HG03354 (cell line): Measurements from ENCODE around the gene PRRG2.

Source experiments
- ATAC-seq: cut with Tn5 transposase; IDR thresholded peaks from one replicate; pipeline ENCODE4 v1.9.1; 2021; ENCODE audit warnings: mild to moderate bottlenecking; ENCODE audit not compliant: unreplicated experiment, poor library complexity, severe bottlenecking

Gene PRRG2

DNA sequence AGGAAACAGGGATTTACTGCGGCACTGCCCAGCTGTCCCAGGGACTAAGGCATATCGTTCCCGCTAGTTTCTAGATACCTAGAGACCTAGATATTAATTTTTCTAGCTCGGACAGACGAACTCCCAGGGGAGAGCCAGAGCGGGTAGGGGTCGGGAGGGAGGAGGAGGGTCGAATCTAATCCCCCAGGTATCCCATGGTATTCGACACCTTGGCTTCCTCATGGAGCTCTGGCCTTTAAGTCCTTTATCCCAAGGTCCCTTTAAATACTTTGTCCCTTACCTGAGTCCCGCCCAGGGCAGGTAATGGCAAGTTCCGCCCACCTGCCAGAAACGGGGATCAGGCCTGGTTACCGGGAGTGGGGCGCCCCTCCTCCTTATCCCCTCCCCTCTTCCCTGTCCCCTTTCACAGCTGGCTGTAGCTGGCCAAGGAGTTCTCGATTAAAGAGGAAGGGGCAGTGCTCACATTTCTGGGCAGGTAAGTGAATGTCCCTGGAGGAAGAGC lies at the start of gene PRRG2:
Gene PRRG2 (plus strand): TSS at position 310 of the 502 bp plus-strand sequence. CDS start 1,904 bp downstream, outside the sequence.
- ATAC-seq: peak; percentile 3

DNA sequence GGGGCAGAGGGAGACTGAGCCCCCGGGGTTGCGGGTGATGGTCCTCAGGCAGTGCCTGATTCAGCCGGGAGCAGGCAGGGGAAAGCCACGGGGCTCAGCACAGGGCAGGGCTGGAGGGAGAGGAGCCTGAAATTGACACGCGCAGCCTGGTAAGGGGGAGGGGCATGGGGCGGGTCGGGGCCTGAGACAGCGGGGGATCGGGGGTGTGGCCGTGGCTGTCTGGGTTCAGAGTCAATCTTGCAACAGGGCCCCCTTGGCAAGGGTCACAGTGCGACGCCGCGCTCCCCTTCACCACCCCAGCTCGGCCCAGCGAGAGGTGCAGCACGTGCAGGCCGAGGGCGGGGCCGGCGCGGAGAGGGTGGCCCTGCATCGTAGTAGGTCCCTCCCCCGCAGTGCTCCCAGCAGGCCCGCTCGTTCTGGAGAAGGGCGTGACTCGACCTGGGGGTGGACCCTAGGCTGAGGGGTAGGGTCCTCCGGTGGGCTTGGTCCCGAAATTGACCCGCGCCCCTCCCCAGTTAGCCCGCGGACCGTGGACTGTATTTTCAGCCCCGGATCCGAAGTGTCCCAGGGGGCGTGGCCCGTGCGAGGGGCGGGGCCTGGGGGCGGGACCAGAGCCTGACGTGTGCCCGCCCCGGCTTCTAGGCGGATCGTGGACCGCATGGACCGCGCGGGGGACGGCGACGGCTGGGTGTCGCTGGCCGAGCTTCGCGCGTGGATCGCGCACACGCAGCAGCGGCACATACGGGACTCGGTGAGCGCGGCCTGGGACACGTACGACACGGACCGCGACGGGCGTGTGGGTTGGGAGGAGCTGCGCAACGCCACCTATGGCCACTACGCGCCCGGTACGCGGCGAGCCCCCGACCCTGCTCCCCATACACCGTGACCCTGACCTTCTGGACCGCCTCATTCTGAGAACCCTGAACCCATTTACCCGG lies 47.3 kb upstream of the PRRG2 start:
- ATAC-seq: peak; percentile 77

DNA sequence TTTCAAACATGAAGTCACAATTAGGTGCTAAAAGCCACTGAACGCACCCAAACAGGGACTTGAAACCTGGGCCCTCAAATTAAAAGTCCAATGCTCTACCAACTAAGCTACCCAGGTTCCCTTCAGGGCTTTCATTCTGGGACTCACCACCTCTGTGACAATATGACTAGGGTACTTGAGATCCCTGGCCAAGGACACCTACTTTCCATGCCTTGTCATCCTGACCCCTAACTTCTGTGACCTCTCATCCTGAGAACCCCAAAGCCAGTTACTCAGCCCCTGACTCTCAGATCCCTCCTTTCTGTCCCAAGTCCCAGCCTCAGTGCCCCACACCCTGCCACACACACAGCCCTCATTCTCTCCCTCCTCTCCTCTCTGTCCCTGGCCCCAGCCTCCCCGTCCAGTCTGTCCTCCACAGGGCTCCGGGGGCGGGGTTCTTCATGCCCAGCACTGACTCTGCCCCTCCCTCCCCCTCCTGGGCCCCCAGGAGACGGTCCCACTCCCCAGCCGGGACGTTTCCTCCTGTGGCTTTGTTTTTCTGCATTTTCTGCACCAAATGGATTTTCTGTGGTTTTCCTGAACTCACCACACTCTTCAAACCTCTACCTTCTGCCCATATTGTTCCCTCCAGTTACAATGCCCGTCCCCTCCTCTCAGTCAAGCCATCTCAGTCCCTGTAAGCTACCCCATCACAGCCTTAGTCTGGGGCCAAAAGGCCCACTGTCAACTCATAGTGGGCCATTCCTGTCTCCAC lies 46.3 kb upstream of the PRRG2 start:
- ATAC-seq: no peak

DNA sequence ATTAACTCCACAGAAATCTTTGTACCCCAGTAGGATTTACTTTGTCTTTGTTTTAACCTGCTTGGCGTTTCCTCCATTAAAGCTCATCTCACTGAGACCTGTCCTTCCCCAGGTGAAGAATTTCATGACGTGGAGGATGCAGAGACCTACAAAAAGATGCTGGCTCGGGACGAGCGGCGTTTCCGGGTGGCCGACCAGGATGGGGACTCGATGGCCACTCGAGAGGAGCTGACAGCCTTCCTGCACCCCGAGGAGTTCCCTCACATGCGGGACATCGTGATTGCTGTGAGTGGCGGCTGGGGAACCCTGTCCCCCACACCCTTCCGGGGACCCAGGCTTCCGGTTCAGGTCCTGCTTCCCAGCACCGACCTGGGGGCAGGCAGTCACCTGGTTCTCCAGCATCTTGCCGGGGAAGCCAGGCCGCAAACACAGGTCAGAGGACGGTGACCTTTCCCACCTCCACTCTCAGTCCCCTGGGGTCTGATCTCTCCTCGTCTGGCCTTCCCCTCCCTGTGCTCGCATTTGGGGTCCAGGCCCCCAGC lies 44.1 kb upstream of the PRRG2 start:
- no peak for ATAC-seq

DNA sequence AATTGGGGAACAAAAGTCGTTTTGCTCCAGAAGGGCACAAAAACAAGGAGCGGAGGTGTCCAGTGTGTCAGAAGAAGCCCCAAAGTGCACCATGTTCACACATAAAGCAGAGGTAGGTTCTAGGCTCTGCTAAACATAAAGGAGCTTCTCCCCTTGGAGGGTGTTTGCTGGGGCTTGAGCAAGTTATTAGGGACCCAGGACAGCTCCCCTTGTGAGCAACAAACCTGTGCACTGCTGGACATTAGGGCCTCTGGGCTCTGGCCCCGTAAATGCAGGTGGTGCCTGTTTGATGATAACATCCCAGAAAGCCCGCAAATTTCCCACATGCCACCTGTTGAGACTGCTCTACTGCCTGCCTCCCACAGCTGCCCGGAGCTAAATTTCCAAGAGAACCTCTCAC lies 42.5 kb upstream of the PRRG2 start:
- ATAC-seq: no peak

DNA sequence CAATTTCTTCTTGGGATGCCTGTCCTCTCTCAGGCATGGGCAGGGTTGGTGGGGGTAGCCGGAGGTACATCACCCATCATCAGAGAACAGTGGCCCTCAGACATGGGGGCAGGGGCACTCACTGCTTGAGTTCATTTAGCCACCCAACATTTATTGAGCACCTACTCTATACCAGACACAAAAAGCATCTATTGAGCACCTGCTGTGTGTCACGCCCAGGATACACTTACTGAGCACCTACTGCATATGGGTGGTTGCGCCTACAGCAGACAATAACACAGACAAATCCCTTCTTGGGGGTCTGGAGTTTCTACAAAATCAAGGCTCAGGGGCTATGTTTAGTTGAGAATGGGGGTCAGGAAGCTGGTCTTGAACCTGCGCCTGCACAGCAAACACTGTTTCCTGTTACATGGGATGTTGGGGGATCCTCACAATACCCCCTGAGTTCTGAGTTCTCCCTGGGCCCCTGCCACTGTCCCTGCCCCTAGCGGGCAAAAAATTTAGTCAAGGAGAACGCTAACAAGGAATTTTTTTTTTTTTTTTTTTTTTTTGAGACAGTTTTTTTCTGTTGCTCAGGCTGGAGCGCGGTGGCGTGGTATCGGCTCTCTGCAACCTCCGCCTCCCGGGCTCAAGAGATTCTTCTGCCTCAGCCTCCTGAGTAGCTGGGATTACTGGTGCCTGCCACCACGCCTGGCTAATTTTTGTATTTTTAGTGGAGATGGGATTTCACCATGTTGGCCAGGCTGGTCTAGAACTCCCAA lies 41.7 kb upstream of the PRRG2 start:
- no peak for ATAC-seq

DNA sequence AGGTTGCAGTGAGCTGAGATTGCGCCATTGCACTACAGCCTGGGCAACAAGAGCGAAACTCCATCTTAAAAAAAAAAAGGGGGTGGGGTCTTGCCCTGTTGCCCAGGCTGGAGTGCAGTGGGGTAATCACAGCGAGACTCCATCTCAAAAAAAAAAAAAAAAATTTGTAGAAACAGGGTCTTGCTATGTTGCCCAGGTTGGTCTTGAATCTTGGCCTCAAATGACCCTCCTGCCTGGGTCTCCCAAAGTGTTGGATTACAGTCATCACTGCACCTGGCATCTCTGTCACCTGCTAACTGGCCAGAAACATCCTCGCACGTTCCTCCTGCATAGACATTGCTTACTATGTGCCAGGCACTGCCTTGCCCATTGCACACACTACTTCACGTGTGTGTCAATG lies 39.2 kb upstream of the PRRG2 start:
- no peak for ATAC-seq

DNA sequence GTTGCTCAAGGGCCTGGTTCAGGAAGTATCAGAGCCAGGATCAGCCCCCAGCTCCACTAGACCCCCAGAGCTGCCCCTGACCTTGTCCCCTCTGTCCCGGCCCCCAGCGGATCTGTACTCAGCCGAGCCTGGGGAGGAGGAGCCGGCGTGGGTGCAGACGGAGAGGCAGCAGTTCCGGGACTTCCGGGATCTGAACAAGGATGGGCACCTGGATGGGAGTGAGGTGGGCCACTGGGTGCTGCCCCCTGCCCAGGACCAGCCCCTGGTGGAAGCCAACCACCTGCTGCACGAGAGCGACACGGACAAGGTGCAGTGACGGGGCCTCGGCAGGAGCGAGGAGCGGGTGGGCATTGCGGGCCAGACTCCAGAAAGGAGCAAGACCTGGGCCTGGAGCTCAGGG lies 38.7 kb upstream of the PRRG2 start:
- no peak for ATAC-seq

DNA sequence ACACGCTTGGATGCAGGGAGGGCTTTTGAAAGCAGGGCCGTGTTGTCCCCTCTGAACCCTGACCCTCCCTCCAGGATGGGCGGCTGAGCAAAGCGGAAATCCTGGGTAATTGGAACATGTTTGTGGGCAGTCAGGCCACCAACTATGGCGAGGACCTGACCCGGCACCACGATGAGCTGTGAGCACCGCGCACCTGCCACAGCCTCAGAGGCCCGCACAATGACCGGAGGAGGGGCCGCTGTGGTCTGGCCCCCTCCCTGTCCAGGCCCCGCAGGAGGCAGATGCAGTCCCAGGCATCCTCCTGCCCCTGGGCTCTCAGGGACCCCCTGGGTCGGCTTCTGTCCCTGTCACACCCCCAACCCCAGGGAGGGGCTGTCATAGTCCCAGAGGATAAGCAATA lies 38.1 kb upstream of the PRRG2 start:
- no peak for ATAC-seq

DNA sequence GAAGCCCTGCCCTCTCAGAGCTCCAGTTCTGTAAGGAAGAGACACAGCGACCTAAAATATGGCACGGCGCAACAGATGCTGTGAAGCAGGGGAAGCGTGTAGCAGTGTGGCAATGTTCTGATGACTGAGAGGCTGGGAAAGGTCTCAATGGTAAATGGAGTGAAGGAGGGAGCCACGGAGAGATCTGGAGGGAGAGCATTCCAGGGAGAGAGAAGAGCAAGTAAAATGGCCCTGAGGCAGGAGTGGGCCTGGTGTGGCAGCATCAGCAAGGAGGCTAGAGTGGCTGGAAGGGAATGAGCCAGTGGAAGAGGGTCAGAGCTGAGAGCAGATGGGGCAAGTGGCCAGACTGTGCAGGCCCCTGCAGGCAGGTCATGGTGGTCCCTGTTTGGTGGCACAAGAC lies 37.0 kb upstream of the PRRG2 start:
- no peak for ATAC-seq

DNA sequence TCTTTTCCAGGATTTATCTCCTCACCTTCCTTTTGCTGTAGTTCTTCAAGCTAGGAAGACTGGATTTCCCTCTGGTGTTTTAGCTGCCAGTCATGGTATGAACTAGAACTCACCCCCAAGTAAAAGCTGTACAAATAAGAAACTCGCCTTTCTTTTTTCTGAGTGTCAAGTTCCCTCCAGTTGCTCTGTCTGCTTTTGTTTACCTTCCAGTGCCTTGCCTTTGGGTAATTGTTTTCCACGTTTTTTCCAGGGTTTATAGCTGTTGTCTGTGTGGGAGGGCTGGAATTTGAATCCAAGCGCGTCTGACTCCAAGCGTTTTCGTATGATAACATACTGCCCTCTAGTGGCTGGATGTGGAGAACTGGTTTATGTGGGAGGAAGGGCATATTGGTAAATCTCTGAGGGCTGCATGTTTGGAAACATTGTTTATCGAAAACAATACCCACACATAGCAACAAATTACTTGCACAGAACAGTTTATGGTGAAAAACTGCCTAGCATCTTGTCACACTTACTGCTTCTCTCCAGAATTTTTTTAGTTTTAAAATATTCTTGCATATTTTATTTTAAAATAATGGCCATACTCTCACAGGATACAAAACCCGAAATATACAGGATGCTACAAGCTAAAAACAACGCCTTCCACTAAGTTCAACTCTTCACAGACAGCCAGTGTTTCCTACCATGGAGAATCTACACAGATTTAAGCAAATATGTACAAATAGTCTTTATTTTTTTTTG lies 34.1 kb upstream of the PRRG2 start:
- ATAC-seq: no peak

DNA sequence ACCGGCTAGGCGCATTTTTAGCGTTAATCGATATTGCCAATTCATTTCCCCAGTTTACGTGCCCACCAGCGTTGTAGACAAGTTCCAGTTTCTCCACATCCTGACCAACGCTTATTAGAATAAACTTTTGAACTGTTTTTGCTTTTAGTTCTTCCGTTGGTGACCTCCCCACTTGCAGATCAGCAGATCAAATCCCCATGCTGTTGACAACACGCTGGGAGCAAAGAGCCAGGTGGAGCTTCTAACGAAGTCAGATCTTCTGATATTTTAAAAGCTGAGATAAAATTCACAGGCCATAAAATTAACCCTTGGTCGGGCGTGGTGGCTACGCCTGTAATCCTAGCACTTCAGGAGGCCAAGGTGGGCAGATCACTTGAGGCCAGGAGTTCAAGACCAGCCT lies 32.1 kb upstream of the PRRG2 start:
- ATAC-seq: no peak

DNA sequence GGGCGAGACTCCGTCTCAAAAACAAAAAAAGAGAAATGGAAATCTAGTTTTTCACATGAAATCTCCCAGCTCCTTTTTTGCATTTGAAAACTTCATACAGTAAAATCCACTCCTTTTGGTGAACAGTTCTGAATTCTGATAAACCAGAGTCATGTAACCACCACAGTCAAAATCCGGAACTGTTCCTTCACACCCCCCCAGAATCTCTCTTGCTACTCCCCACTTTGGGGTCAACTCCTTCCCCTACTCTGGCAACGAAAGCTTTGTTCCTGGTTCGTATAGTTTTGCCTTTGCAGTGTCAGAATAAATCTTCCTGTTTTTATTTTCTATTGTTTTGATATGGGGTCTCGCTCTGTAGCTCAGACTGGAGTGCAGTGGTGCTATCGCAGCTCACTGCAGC lies 29.6 kb upstream of the PRRG2 start:
- no peak for ATAC-seq

DNA sequence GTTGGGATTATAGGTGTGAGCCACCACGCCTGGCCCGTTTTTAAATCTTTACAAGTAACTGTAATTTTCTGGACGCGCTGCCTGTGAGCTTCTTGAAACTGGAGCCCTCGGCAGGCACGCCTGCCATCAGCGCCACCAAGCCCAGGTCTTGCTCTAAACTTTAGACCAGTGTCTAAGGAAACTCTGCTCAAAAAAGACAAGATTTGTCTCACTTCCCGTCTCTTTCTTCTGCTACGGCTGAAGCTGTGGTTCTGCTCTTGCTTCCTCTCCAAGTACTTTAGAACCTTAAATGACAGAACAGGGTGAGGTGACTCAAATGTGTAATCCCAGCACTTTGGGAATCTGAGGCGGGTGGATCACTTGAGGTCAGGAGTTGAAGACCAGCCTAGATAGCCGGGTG lies 28.4 kb upstream of the PRRG2 start:
- ATAC-seq: no peak

DNA sequence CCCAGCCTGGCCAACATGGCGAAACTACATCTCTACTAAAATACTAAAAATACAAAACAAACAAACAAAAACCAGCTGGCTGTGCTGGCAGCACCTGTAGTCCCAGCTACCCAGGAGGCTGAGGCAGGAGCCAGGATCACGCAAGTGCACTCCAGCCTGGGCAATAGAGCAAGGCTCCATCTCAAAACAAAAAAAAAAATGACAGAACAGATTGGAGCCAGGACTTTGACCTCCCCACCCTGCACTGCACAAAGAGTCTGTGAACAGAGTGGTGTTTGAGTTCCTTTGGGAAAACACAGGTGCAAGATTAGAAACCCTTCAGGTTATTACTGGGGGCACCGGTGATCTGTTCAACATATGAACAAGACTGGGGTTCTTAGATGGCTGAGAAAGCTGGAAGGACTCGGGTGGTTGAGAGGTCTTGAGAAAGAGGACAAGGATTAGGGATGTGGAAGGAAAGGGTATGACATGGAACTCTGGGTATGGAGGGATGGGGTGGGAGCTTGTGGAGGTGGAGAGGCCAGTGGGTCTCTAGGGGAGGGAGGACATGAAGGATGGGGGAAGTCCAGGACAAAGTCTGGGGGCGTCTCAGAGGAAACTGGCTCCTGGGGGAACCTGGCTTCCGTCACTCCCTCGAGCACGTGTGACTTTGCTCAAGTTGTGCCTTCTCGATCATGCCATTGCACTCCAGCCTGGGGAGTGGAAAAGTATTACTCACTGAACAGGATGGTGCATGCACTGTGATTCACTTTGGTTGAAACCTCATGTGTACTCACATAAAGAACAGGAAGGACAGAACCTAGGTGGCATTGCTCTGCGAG lies 27.5 kb upstream of the PRRG2 start:
- ATAC-seq: no peak

DNA sequence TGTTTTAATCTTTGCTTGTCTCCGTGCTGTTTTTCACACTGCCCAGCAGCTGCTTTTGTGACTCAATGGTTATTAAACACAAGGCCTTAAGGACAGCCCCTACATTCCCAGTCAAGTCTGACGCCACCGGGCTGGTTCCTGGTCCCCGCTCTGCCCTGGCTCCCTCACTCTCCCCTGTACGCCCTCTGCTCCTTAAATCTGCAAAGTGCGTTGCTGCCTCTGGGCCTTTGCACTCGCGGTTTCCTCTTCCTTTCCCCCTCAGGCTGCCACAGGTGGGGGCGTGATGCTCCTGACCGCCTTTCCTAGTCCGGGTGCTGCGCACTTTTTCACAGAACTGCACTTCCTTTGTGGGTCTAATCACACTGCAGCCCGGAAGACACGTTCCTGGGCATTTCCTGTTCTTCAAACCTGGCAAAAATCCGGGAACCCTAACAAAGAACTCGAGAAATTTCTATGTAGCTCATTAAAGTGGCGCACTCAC lies 26.4 kb upstream of the PRRG2 start:
- ATAC-seq: no peak

DNA sequence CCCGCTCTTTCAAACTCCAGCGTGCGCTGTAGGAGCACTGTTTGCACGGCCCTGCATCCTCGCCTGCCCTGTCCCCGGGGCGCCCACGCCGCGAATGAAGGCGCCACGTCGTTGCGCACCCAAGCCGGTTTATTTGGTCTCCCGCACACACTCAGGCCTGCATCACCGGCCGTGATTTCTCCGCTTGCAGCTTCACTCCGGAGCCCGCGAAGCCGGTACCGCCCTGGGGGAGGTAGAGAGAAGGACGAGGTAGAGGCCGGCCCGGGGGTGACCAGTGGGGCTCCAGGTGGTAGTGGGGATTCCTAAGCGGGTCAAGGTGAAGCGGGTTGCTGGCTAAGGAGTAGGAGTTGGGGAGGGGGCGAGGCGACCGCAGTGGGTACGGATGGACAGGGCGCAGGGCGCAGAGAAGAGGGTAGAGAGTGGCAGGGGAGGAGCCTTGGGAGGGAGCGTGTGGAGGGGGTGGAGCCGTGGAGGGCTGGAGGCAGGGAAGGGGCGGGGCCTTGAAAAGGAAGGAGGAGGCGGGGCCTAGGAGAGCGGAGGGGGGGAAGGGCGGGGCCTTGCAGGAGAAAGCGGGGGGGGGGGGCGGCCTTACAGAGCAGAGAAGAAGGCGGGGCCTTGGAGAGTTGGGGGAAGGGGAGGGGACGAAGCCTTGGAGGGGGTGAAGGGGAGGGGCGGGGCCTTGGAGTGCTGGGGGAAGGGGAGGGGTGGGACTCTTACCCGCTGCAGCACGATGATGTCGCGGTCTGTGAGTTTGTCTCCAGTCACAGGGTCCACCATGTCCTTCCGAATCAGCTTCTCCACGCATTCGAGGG lies 25.3 kb upstream of the PRRG2 start:
- no peak for ATAC-seq
